HepG2 (cell line): Measurements from ENCODE around the gene GRIA2. TPM values are rescaled to one million over a fixed set of nuclear protein-coding genes. Genes with fewer than 3 reads are reported as not detected.

Experiments used
- ATAC-seq: fragments of 200-7000 bp; cut with Tn5 transposase; 3 replicates; pipeline ENCODE4 v1.9.1; 2020; ENCODE audit warnings: mild to moderate bottlenecking, moderate library complexity
- BruUV-seq: library from RNA; stranded (reverse); fragments of 400-500 nt; replicated peaks from 2 replicates; lab custom pipeline; 2021; lab: Mats Ljungman, UMichigan
- CTCF ChIA-PET: fragments of 300-600 bp; formaldehyde crosslinking; extraction: SDS; loops from one replicate; lab custom pipeline; 2021; ENCODE audit warnings: low total read pairs, inconsistent platforms, low intra/inter-chr PET ratio; lab: Yijun Ruan, JAX
- POLR2A ChIA-PET: fragments of 350-600 bp; sonication (Branson Sonifier 250); formaldehyde crosslinking; loops from one replicate; lab custom pipeline; 2020; ENCODE audit warnings: antibody characterized with exemption, inconsistent platforms; lab: Yijun Ruan, JAX
- DNase-seq: peaks from one replicate; pipeline ENCODE4 v3.0.0-alpha.2; 2015; ENCODE audit warnings: low spot score
- FAIRE-seq: peaks from 3 replicates; lab custom pipeline; 2011; peaks lifted over from hg19 to GRCh38; lab: Jason Lieb, UNC
- H2AFZ ChIP-seq: one replicate; pipeline ENCODE4 v1.6.1; 2011; ENCODE audit warnings: low read length, inconsistent platforms
- H3K27ac ChIP-seq: fragments of 300-600 bp; 3 replicates; pipeline ENCODE4 v1.8.0; 2011; ENCODE audit warnings: mixed run types, mild to moderate bottlenecking, mixed read lengths, low read length, inconsistent platforms; ENCODE audit not compliant: insufficient read depth; ENCODE audit errors: extremely low read length
- H3K27me3 ChIP-seq, 2 experiments: fragments of 200-600 bp in 1 of 2; 2 replicates in 1 of 2; 3 replicates in 1 of 2; pipeline versions ENCODE4 v1.6.0 to v1.8.0; 2011; ENCODE audit warnings: low read length in 2 of 2, mild to moderate bottlenecking in 2 of 2, moderate library complexity in 2 of 2, inconsistent platforms in 1 of 2; ENCODE audit not compliant: insufficient read depth in 2 of 2, control insufficient read depth in 1 of 2
- H3K36me3 ChIP-seq, 2 experiments: fragments of 200-600 bp in 1 of 2; replicated peaks in 1 of 2; 2 replicates in 1 of 2; 3 replicates in 1 of 2; pipeline versions ENCODE4 v1.5.1 to v1.8.0; 2011; ENCODE audit warnings: low read length in 2 of 2, inconsistent platforms in 1 of 2; ENCODE audit not compliant: insufficient read depth in 2 of 2, control insufficient read depth in 1 of 2
- H3K4me1 ChIP-seq: 2 replicates; pipeline ENCODE4 v1.5.1; 2012; ENCODE audit warnings: low read length, inconsistent platforms; ENCODE audit not compliant: insufficient read depth
- H3K4me2 ChIP-seq: 2 replicates; pipeline ENCODE4 v1.6.0; 2011; ENCODE audit warnings: low read depth, low read length, inconsistent platforms
- H3K4me3 ChIP-seq, 3 experiments: fragments of 200-600 bp in 1 of 3; sonication (generic), shearing (Covaris generic) in 1 of 3; replicated peaks in 1 of 3; 2 replicates each; pipeline ENCODE4 v1.5.1; 2011 to 2016; ENCODE audit warnings: low read length in 3 of 3, inconsistent platforms in 2 of 3, low read depth in 2 of 3, mild to moderate bottlenecking in 2 of 3, control low read depth in 1 of 3, mixed read lengths in 1 of 3; ENCODE audit not compliant: insufficient read depth in 1 of 3
- H3K79me2 ChIP-seq: one replicate; pipeline ENCODE4 v1.6.1; 2011; ENCODE audit warnings: low read length, inconsistent platforms; ENCODE audit not compliant: insufficient read depth
- H3K9ac ChIP-seq: 2 replicates; pipeline ENCODE4 v1.6.0; 2011; ENCODE audit warnings: mild to moderate bottlenecking, low read depth, low read length, inconsistent platforms; ENCODE audit not compliant: insufficient read depth
- H3K9me3 ChIP-seq: 2 replicates; pipeline ENCODE4 v1.5.1; 2012; ENCODE audit warnings: mild to moderate bottlenecking, low read length
- H4K20me1 ChIP-seq: 2 replicates; pipeline ENCODE4 v1.6.0; 2011; ENCODE audit warnings: inconsistent platforms, mild to moderate bottlenecking, low read length, moderate library complexity; ENCODE audit not compliant: insufficient read depth
- CEBPZ ChIP-seq: IDR thresholded peaks from 2 replicates; pipeline ENCODE4 v1.6.1; 2012; ENCODE audit warnings: low read length, improper control_type of control experiment
- DNMT1 ChIP-seq: sonication (generic); formaldehyde crosslinking; IDR thresholded peaks from 2 replicates; pipeline ENCODE4 v1.5.1; 2020; ENCODE audit warnings: mild to moderate bottlenecking, missing genetic modification reagents
- E2F1 ChIP-seq: sonication (generic); formaldehyde crosslinking; IDR thresholded peaks from 2 replicates; pipeline ENCODE4 v1.5.0; 2020; ENCODE audit warnings: missing genetic modification reagents
- ELF3 ChIP-seq: IDR thresholded peaks from 2 replicates; pipeline ENCODE4 v1.6.1; 2016; ENCODE audit warnings: missing genetic modification reagents, missing compliant biosample characterization
- ETS1 ChIP-seq: sonication (generic); formaldehyde crosslinking; IDR thresholded peaks from 2 replicates; pipeline ENCODE4 v1.4.0; 2020; ENCODE audit warnings: missing genetic modification reagents
- GABPA ChIP-seq, 2 experiments: IDR thresholded peaks; 2 replicates each; pipeline ENCODE4 v1.6.1; 2011 to 2016; ENCODE audit warnings: low read depth in 2 of 2, low read length in 1 of 2, missing biosample characterization in 1 of 2, missing genetic modification characterization in 1 of 2
- KDM4B ChIP-seq: sonication (generic); formaldehyde crosslinking; IDR thresholded peaks from 2 replicates; pipeline ENCODE4 v1.4.0; 2020; ENCODE audit warnings: missing genetic modification reagents
- KLF15 ChIP-seq: sonication (generic); formaldehyde crosslinking; IDR thresholded peaks from 2 replicates; pipeline ENCODE4 v1.8.1; 2023; ENCODE audit warnings: borderline replicate concordance, mild to moderate bottlenecking, inconsistent platforms, missing genetic modification reagents, mixed read lengths
- MAX ChIP-seq: IDR thresholded peaks from 2 replicates; pipeline ENCODE4 v1.6.1; 2012; ENCODE audit warnings: inconsistent platforms
- POLR2A ChIP-seq, 2 experiments: IDR thresholded peaks; 2 replicates each; pipeline ENCODE4 v1.6.1; 2011; ENCODE audit warnings: low read depth in 2 of 2, low read length in 2 of 2, mild to moderate bottlenecking in 1 of 2, moderate library complexity in 1 of 2; ENCODE audit not compliant: insufficient read depth in 1 of 2
- REXO4 ChIP-seq: sonication (generic); formaldehyde crosslinking; IDR thresholded peaks from 2 replicates; pipeline ENCODE4 v1.8.0; 2022; ENCODE audit warnings: missing genetic modification reagents, mild to moderate bottlenecking, borderline replicate concordance
- SSRP1 ChIP-seq: IDR thresholded peaks from 2 replicates; pipeline ENCODE4 v1.6.1; 2016; ENCODE audit warnings: control low read depth
- TAF15 ChIP-seq: fragments of 200-400 bp; formaldehyde crosslinking; IDR thresholded peaks from one replicate; pipeline ENCODE4 v1.6.1; 2018; ENCODE audit warnings: mild to moderate bottlenecking, low read depth, low read length; ENCODE audit not compliant: poor library complexity, severe bottlenecking
- ZNF256 ChIP-seq: sonication (generic); formaldehyde crosslinking; conservative IDR thresholded peaks from 2 replicates; pipeline ENCODE4 v1.4.0; 2020; ENCODE audit warnings: missing genetic modification reagents
- ZNF720 ChIP-seq: sonication (generic); formaldehyde crosslinking; IDR thresholded peaks from 2 replicates; pipeline ENCODE4 v1.4.0; 2020; ENCODE audit warnings: missing genetic modification reagents
- ZSCAN30 ChIP-seq: sonication (generic); formaldehyde crosslinking; IDR thresholded peaks from 2 replicates; pipeline ENCODE4 v1.5.0; 2020; ENCODE audit warnings: mild to moderate bottlenecking, missing genetic modification reagents
- WGBS: methylation state at CpG from one replicate; pipeline ENCODE4 v1.1.6; 2017; ENCODE audit warnings: low lambda C conversion rate; 5-methylcytosine and 5-hydroxymethylcytosine counted together
- in situ Hi-C: cut with HindIII; loops from 2 replicates; pipeline ENCODE4 v1.10.0; 2017; ENCODE audit warnings: low pct_unique_long_range_greater_than_20kb; ENCODE audit not compliant: extremely low pct_ligation_motif_present
- intact Hi-C: fragments of 100-400 bp; cut with micrococcal nuclease; formaldehyde crosslinking; loops from one replicate; pipeline ENCODE4 v1.10.0; 2022; ENCODE audit not compliant: unreplicated experiment
- polyA plus RNA-seq, 8 experiments: library from polyadenylated mRNA; depleted of rRNA in 3 of 8; stranded (reverse) in 7 of 8; unstranded in 1 of 8; fragments of >200 nt; fragmentation: Illumina TruSeq in 4 of 8; extraction: Trizol in 4 of 8; gene quantifications; 2 replicates each; pipeline versions ENCODE4 v1.2.1 to v1.2.3, GENCODE V29; 2011 to 2016; ENCODE audit warnings: low read depth in 4 of 8, missing spikeins in 1 of 8, mixed read lengths in 1 of 8; ENCODE audit not compliant: insufficient read depth in 1 of 8
- total RNA-seq, 5 experiments: library from RNA; depleted of rRNA; stranded (reverse); fragments of >200 nt; fragmentation: Illumina TruSeq; extraction: Trizol; gene quantifications; 2 replicates each; pipeline ENCODE4 v1.2.3, GENCODE V29; 2016; ENCODE audit warnings: low read depth in 1 of 5

GRIA2 gene
- total and polyA plus RNA-seq, 2 of the 13 experiments (the other 11 are each of a cell fraction or from before 2014, with no cell fraction given), result not detected

- Histone ChIP-seq H3K79me2 (no peaks in the 10 kb centered on the region), H4K20me1 (no peaks in the 10 kb centered on the region), H3K9ac (no peak overlapping the region), H3K27me3 (no peaks in the 10 kb centered on the region), H2AFZ (no peak overlapping the region), H3K4me1 (no peaks in the 10 kb centered on the region), H3K36me3 (no peaks in the 10 kb centered on the region), H3K4me3 (no peak overlapping the region), H3K27ac (no peak overlapping the region), H3K4me2 (no peak overlapping the region), H3K9me3 (no peaks in the 10 kb centered on the region)
- WGBS, result 18% methylated on average over 3 of the region's 3 CpGs
- BruUV-seq, result no TSS peak
- FAIRE-seq, result no peak
- TF ChIP-seq ELF3 (CRISPR knock-in tag) (no peak), DNMT1 (CRISPR knock-in tag) (no peak), KLF15 (CRISPR knock-in tag) (no peak), ZNF720 (CRISPR knock-in tag) (no peak), KDM4B (CRISPR knock-in tag) (no peak), E2F1 (CRISPR knock-in tag) (no peak), CEBPZ (no peak), ETS1 (no peak), SSRP1 (no peak), MAX (no peak), GABPA (IDR thresholded peaks at IDR 0.05; ENCODE audit: low read depth, low read length) (no peak), GABPA (CRISPR knock-in tag; IDR thresholded peaks at IDR 0.05; ENCODE audit: low read depth) (no peak), TAF15 (no peak), ZSCAN30 (CRISPR knock-in tag) (no peak), ZNF256 (CRISPR knock-in tag) (no peak), REXO4 (no peak), POLR2A (IDR thresholded peaks at IDR 0.05; ENCODE audit: insufficient read depth in 1 of 2, low read depth in 2 of 2, low read length in 2 of 2) (no peak)
- ATAC-seq, result no peak
- ChIA-PET POLR2A (no interaction called here), CTCF (no interaction called here)
- no peak for DNase-seq
- in situ Hi-C loops, result no loop called here
- intact Hi-C loops, result no loop called here
Observed at GRCh38 chr4:157290622-157291021, 70.1 kb downstream of the GRIA2 start.
